Endothelial cell of umbilical vein (primary cell): ENCODE results near the gene RNU6-9. TPM values are rescaled to one million over a fixed set of nuclear protein-coding genes. Genes with fewer than 3 reads are reported as not detected.

Experiments
- BruUV-seq: library from RNA; stranded (reverse); fragments of 400-500 nt; replicated peaks from 2 replicates; lab custom pipeline; 2021; lab: Mats Ljungman, UMichigan
- CTCF ChIA-PET: fragments of 300-600, 350-600 bp; sonication (Branson Sonifier 250); formaldehyde crosslinking; loops from one replicate; lab custom pipeline; 2021; ENCODE audit warnings: antibody characterized with exemption, inconsistent platforms; lab: Charles Lee
- POLR2A ChIA-PET: fragments of 300-600, 350-600 bp; sonication (Branson Sonifier 250); formaldehyde crosslinking; loops from one replicate; lab custom pipeline; 2021; ENCODE audit warnings: antibody characterized with exemption, inconsistent platforms; lab: Charles Lee
- DNase-seq: peaks from one replicate; pipeline ENCODE4 v3.0.0-alpha.2; 2011; ENCODE audit warnings: low read depth, low spot score
- FAIRE-seq: peaks from 2 replicates; lab custom pipeline; 2011; peaks lifted over from hg19 to GRCh38; lab: Jason Lieb, UNC
- H2AFZ ChIP-seq: 2 replicates; pipeline ENCODE4 v1.6.0; 2012; ENCODE audit warnings: low read depth, low read length, control low read depth, inconsistent platforms
- H3K27ac ChIP-seq: 2 replicates; pipeline ENCODE4 v1.5.1; 2011; ENCODE audit warnings: low read depth, mild to moderate bottlenecking, control low read depth, low read length, moderate library complexity; ENCODE audit not compliant: insufficient read depth
- H3K27me3 ChIP-seq, 2 experiments: 2 replicates each; pipeline versions ENCODE4 v1.6.0 to v1.6.1; 2011; ENCODE audit warnings: low read length in 2 of 2, mixed read lengths in 1 of 2; ENCODE audit not compliant: control insufficient read depth in 2 of 2, insufficient read depth in 2 of 2
- H3K36me3 ChIP-seq, 2 experiments: 2 replicates in 1 of 2; 3 replicates in 1 of 2; pipeline ENCODE4 v1.5.1; 2011; ENCODE audit warnings: low read length in 2 of 2, mild to moderate bottlenecking in 1 of 2, moderate library complexity in 1 of 2; ENCODE audit not compliant: control insufficient read depth in 2 of 2, insufficient read depth in 2 of 2; ENCODE audit errors: extremely low read depth in 1 of 2
- H3K4me1 ChIP-seq: 3 replicates; pipeline ENCODE4 v1.5.1; 2011; ENCODE audit warnings: mild to moderate bottlenecking, low read length; ENCODE audit not compliant: control insufficient read depth, insufficient read depth; ENCODE audit errors: extremely low read depth
- H3K4me2 ChIP-seq: 2 replicates; pipeline ENCODE4 v1.6.1; 2011; ENCODE audit warnings: low read length, control low read depth, mixed read lengths; ENCODE audit not compliant: insufficient read depth
- H3K4me3 ChIP-seq, 3 experiments: fragments of 200-600 bp in 1 of 3; sonication (generic), shearing (Covaris generic) in 1 of 3; replicated peaks in 1 of 3; 2 replicates each; pipeline ENCODE4 v1.5.1; 2011 to 2016; ENCODE audit warnings: control low read depth in 3 of 3, low read length in 3 of 3, mild to moderate bottlenecking in 2 of 3, inconsistent platforms in 1 of 3, low read depth in 1 of 3, moderate library complexity in 1 of 3; ENCODE audit not compliant: insufficient read depth in 1 of 3
- H3K79me2 ChIP-seq: 2 replicates; pipeline ENCODE4 v1.6.0; 2012; ENCODE audit warnings: low read length, inconsistent platforms; ENCODE audit not compliant: control insufficient read depth, insufficient read depth
- H3K9ac ChIP-seq: replicated peaks from 2 replicates; pipeline ENCODE3; 2011; ENCODE audit warnings: low read length, control low read depth; ENCODE audit not compliant: insufficient read depth; ENCODE audit errors: extremely low read depth
- H3K9me1 ChIP-seq: replicated peaks from 3 replicates; pipeline ENCODE4 v1.6.0; 2011; ENCODE audit warnings: mild to moderate bottlenecking, low read length; ENCODE audit not compliant: control insufficient read depth, insufficient read depth; ENCODE audit errors: extremely low read depth
- H3K9me3 ChIP-seq: replicated peaks from 2 replicates; pipeline ENCODE4 v1.5.1; 2012; ENCODE audit warnings: low read length, inconsistent platforms; ENCODE audit not compliant: control insufficient read depth, insufficient read depth
- H4K20me1 ChIP-seq: replicated peaks from 2 replicates; pipeline ENCODE3; 2011; ENCODE audit warnings: mild to moderate bottlenecking, low read length; ENCODE audit not compliant: control insufficient read depth, insufficient read depth; ENCODE audit errors: extremely low read depth
- EZH2 ChIP-seq: IDR thresholded peaks from 2 replicates; pipeline ENCODE4 v1.6.1; 2012; ENCODE audit warnings: borderline replicate concordance, low read depth, mild to moderate bottlenecking, moderate library complexity, low read length, inconsistent platforms; ENCODE audit not compliant: severe bottlenecking
- FOS ChIP-seq: IDR thresholded peaks from 2 replicates; pipeline ENCODE4 v1.6.1; 2011; ENCODE audit warnings: mild to moderate bottlenecking, low read length, moderate library complexity, borderline replicate concordance; ENCODE audit not compliant: insufficient read depth
- GATA2 ChIP-seq: IDR thresholded peaks from 2 replicates; pipeline ENCODE4 v1.7.0; 2011; ENCODE audit warnings: low read depth, mild to moderate bottlenecking, moderate library complexity, mixed read lengths, low read length; ENCODE audit not compliant: insufficient read length, insufficient read depth
- JUN ChIP-seq: IDR thresholded peaks from 2 replicates; pipeline ENCODE4 v1.6.1; 2011; ENCODE audit warnings: borderline replicate concordance, low read depth; ENCODE audit not compliant: insufficient read length, insufficient read depth
- MYC ChIP-seq: IDR thresholded peaks from one replicate; pipeline ENCODE4 v1.6.1; 2011; ENCODE audit warnings: mild to moderate bottlenecking, low read depth, low read length
- POLR2A ChIP-seq: IDR thresholded peaks from 2 replicates; pipeline ENCODE4 v1.6.1; 2012; ENCODE audit warnings: low read depth, mild to moderate bottlenecking, control low read depth, low read length
- POLR2AphosphoS5 ChIP-seq: IDR thresholded peaks from 2 replicates; pipeline ENCODE4 v1.6.1; 2012; ENCODE audit warnings: low read depth, mild to moderate bottlenecking, control low read depth, low read length, moderate library complexity; ENCODE audit not compliant: insufficient read depth
- dilution Hi-C: fragments of 300-500 bp; cut with MboI; formaldehyde crosslinking; loops from one replicate; pipeline ENCODE4 v1.15.0; 2019; ENCODE audit warnings: low sequenced_read_pairs; ENCODE audit not compliant: extremely low pct_ligation_motif_present
- intact Hi-C: fragments of 100-400 bp; cut with micrococcal nuclease; formaldehyde crosslinking; loops from one replicate; pipeline ENCODE4 v1.10.0; 2022
- polyA plus RNA-seq, 4 experiments: library from polyadenylated mRNA; depleted of rRNA in 3 of 4; stranded (reverse) in 3 of 4; unstranded in 1 of 4; fragments of >200 nt; gene quantifications; 2 replicates each; pipeline versions ENCODE4 v1.2.1 to v1.2.3, GENCODE V29; 2011 to 2012; ENCODE audit warnings: missing spikeins in 1 of 4
- total RNA-seq: library from RNA; stranded (reverse); gene quantifications from 2 replicates; pipeline ENCODE4 v1.2.3, GENCODE V29; 2021
- TF ChIP-seq, protein P1 (sequence below), 2 donors: IDR thresholded peaks; 1 replicate in 1 of 2; 2 replicates in 1 of 2; pipeline ENCODE4 v1.5.1; 2011; ENCODE audit warnings: low read length in 2 of 2, mild to moderate bottlenecking in 2 of 2, moderate library complexity in 2 of 2, control low read depth in 1 of 2, inconsistent platforms in 1 of 2, low read depth in 1 of 2; ENCODE audit not compliant: insufficient read depth in 1 of 2; ENCODE audit errors: extremely low read depth in 1 of 2
- TF ChIP-seq, protein P2 (sequence below): IDR thresholded peaks from 2 replicates; pipeline ENCODE4 v1.6.1; 2011; ENCODE audit not compliant: insufficient read depth, insufficient read length

The RNU6-9 gene
- total and polyA plus RNA-seq, 2 donors (not counting 3 experiments of a cell fraction or from before 2014, with no cell fraction given): not detected

DNA sequence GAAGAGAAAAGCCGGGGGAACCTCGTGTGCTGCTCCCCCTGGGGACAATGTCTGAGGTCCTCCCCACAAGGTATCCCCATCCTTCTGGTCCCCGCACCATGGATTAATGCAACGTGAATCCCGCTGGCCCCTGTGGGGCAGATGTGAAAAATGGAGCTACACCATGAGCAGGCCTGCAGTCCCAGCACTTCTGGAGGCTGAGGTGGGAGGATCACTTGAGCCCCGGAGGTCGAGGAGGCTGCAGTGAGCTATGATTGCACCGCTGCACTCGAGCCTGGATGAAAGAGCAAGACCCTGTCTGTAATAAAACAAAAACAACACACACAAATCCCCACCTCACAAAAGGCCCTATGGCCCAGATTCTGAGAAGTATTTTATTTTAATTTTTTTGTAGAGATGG, 35.0 kb upstream of the RNU6-9 start:
- POLR2A ChIA-PET: no interaction called here
- CTCF ChIA-PET: interaction anchor here (1.1 to 2.2 kb wide), 2 partner anchors 10 to 126 kb away, joined by 3 to 9 read pairs; partner anchors contain the start of gene WDR18

More for the DNA sequence above, 35.0 kb upstream of the RNU6-9 start:
- Histone ChIP-seq H3K27ac (no peak overlapping the region), H3K9me1 (no peaks in the 10 kb centered on the region), H3K36me3 (no peaks in the 10 kb centered on the region), H3K4me3 (no peak overlapping the region), H4K20me1 (no peaks in the 10 kb centered on the region), H3K9me3 (no peaks in the 10 kb centered on the region), H3K27me3 (peaks cover 0 to 2% of the 10 kb centered on the region in 2 experiments), H3K9ac (no peak overlapping the region), H3K79me2 (no peaks in the 10 kb centered on the region), H3K4me2 (no peak overlapping the region), H2AFZ (no peak overlapping the region), H3K4me1 (no peaks in the 10 kb centered on the region)
- FAIRE-seq: no peak
- TF ChIP-seq, protein P1, sequence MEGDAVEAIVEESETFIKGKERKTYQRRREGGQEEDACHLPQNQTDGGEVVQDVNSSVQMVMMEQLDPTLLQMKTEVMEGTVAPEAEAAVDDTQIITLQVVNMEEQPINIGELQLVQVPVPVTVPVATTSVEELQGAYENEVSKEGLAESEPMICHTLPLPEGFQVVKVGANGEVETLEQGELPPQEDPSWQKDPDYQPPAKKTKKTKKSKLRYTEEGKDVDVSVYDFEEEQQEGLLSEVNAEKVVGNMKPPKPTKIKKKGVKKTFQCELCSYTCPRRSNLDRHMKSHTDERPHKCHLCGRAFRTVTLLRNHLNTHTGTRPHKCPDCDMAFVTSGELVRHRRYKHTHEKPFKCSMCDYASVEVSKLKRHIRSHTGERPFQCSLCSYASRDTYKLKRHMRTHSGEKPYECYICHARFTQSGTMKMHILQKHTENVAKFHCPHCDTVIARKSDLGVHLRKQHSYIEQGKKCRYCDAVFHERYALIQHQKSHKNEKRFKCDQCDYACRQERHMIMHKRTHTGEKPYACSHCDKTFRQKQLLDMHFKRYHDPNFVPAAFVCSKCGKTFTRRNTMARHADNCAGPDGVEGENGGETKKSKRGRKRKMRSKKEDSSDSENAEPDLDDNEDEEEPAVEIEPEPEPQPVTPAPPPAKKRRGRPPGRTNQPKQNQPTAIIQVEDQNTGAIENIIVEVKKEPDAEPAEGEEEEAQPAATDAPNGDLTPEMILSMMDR (IDR thresholded peaks at IDR 0.05; ENCODE audit: extremely low read depth in 1 of 2, insufficient read depth in 1 of 2, low read depth in 1 of 2, low read length in 2 of 2): no peak
- TF ChIP-seq GATA2 (no peak), POLR2AphosphoS5 (no peak), POLR2A (no peak), MYC (no peak), FOS (no peak), EZH2 (no peak), JUN (no peak)
- TF ChIP-seq, protein P2, sequence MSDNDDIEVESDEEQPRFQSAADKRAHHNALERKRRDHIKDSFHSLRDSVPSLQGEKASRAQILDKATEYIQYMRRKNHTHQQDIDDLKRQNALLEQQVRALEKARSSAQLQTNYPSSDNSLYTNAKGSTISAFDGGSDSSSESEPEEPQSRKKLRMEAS: no peak
- no peak for DNase-seq
- dilution Hi-C loops (no loop called here), intact Hi-C loops (no loop called here)
- no TSS peak for BruUV-seq
